H9 (cell line): ENCODE data around the gene MATK. TPM values are rescaled to one million over a fixed set of nuclear protein-coding genes. Genes with fewer than 3 reads are reported as not detected.
A peak's percentile ranks its signal among the peaks of the same experiment; 100 is the strongest.

Experiments
- DNase-seq: peaks from one replicate; pipeline ENCODE4 v3.0.0-alpha.2; 2017
- H2AFZ ChIP-seq: one replicate; pipeline ENCODE4 v1.6.1; 2013; ENCODE audit warnings: mild to moderate bottlenecking, low read length, control low read depth, moderate library complexity
- H2AK5ac ChIP-seq: 2 replicates; pipeline ENCODE4 v1.6.1; 2013; ENCODE audit warnings: low read length, control low read depth, mixed read lengths; ENCODE audit not compliant: insufficient read length
- H2BK120ac ChIP-seq: one replicate; pipeline ENCODE4 v1.6.1; 2013; ENCODE audit warnings: low read depth, mild to moderate bottlenecking, low read length, control low read depth, inconsistent platforms; ENCODE audit not compliant: poor library complexity, severe bottlenecking
- H2BK12ac ChIP-seq: 2 replicates; pipeline ENCODE4 v1.6.1; 2013; ENCODE audit warnings: low read length, control low read depth, mixed read lengths, low read depth; ENCODE audit not compliant: insufficient read length
- H2BK15ac ChIP-seq: 2 replicates; pipeline ENCODE4 v1.6.1; 2013; ENCODE audit warnings: low read depth, low read length, control low read depth
- H2BK20ac ChIP-seq: one replicate; pipeline ENCODE4 v1.6.1; 2013; ENCODE audit warnings: low read depth, mild to moderate bottlenecking, low read length, control low read depth, inconsistent platforms; ENCODE audit not compliant: poor library complexity, severe bottlenecking
- H2BK5ac ChIP-seq: 2 replicates; pipeline ENCODE4 v1.6.1; 2013; ENCODE audit warnings: low read length, control low read depth, mixed read lengths; ENCODE audit not compliant: insufficient read length
- H3K14ac ChIP-seq: 2 replicates; pipeline ENCODE4 v1.6.1; 2013; ENCODE audit warnings: low read length, control low read depth; ENCODE audit not compliant: insufficient read depth
- H3K18ac ChIP-seq: 2 replicates; pipeline ENCODE4 v1.6.1; 2013; ENCODE audit warnings: low read depth, mild to moderate bottlenecking, mixed read lengths, low read length, control low read depth; ENCODE audit not compliant: insufficient read length
- H3K23ac ChIP-seq: 2 replicates; pipeline ENCODE4 v1.6.1; 2013; ENCODE audit warnings: low read length, control low read depth, mixed read lengths, low read depth; ENCODE audit not compliant: insufficient read length
- H3K23me2 ChIP-seq: 2 replicates; pipeline ENCODE4 v1.6.1; 2013; ENCODE audit warnings: low read depth, mild to moderate bottlenecking, mixed read lengths, low read length, control low read depth; ENCODE audit not compliant: insufficient read length, poor library complexity, severe bottlenecking
- H3K27ac ChIP-seq: 2 replicates; pipeline ENCODE4 v1.5.1; 2013; ENCODE audit warnings: low read length, control low read depth, mixed read lengths, low read depth; ENCODE audit not compliant: insufficient read length
- H3K27me3 ChIP-seq: 2 replicates; pipeline ENCODE4 v1.6.1; 2013; ENCODE audit warnings: low read length, control low read depth, inconsistent platforms; ENCODE audit not compliant: insufficient read depth
- H3K4ac ChIP-seq: 2 replicates; pipeline ENCODE4 v1.6.1; 2013; ENCODE audit warnings: low read depth, mild to moderate bottlenecking, control low read depth, inconsistent platforms, low read length, moderate library complexity
- H3K4me1 ChIP-seq: 2 replicates; pipeline ENCODE4 v1.6.1; 2013; ENCODE audit warnings: low read length, control low read depth, inconsistent platforms; ENCODE audit not compliant: insufficient read depth
- H3K4me2 ChIP-seq: 2 replicates; pipeline ENCODE4 v1.6.1; 2013; ENCODE audit warnings: low read length, control low read depth, mixed read lengths; ENCODE audit not compliant: insufficient read length, insufficient read depth
- H3K56ac ChIP-seq: 2 replicates; pipeline ENCODE4 v1.6.1; 2013; ENCODE audit warnings: low read depth, mild to moderate bottlenecking, mixed read lengths, low read length, control low read depth; ENCODE audit not compliant: insufficient read length
- H3K79me1 ChIP-seq: 2 replicates; pipeline ENCODE4 v1.6.1; 2013; ENCODE audit warnings: low read depth, mild to moderate bottlenecking, moderate library complexity, low read length, control low read depth, inconsistent platforms; ENCODE audit not compliant: insufficient read depth, poor library complexity, severe bottlenecking
- H3K79me2 ChIP-seq: 2 replicates; pipeline ENCODE4 v1.6.1; 2013; ENCODE audit warnings: low read length, control low read depth, inconsistent platforms; ENCODE audit not compliant: insufficient read depth
- H3K9ac ChIP-seq: 2 replicates; pipeline ENCODE4 v1.6.1; 2013; ENCODE audit warnings: low read length, control low read depth, mixed read lengths; ENCODE audit not compliant: insufficient read length; ENCODE audit errors: extremely low read depth
- H3K9me3 ChIP-seq: one replicate; pipeline ENCODE4 v1.6.1; 2013; ENCODE audit warnings: low read depth, low read length, inconsistent platforms; ENCODE audit not compliant: control insufficient read depth
- H3T11ph ChIP-seq: one replicate; pipeline ENCODE4 v1.6.1; 2013; ENCODE audit warnings: mild to moderate bottlenecking, low read length, control low read depth, inconsistent platforms
- H4K20me1 ChIP-seq: one replicate; pipeline ENCODE4 v1.6.1; 2013; ENCODE audit not compliant: control insufficient read depth, insufficient read length, insufficient read depth
- H4K5ac ChIP-seq: 2 replicates; pipeline ENCODE4 v1.6.1; 2013; ENCODE audit warnings: low read depth, mild to moderate bottlenecking, mixed read lengths, low read length, control low read depth; ENCODE audit not compliant: insufficient read length
- H4K8ac ChIP-seq: replicated peaks from 2 replicates; pipeline ENCODE4 v1.6.1; 2013; ENCODE audit warnings: low read length, control low read depth, mixed read lengths, low read depth; ENCODE audit not compliant: insufficient read length
- H4K91ac ChIP-seq: 2 replicates; pipeline ENCODE4 v1.6.1; 2013; ENCODE audit warnings: low read depth, mild to moderate bottlenecking, moderate library complexity, mixed read lengths, low read length, control low read depth; ENCODE audit not compliant: insufficient read length
- H3K27ac Mint-ChIP-seq, 3 experiments: 2 replicates in 2 of 3; 3 replicates in 1 of 3; pipeline ENCODE4 v1.8.0; 2020 to 2021; ENCODE audit warnings: mixed read lengths in 3 of 3, mild to moderate bottlenecking in 1 of 3, moderate library complexity in 1 of 3
- H3K27me3 Mint-ChIP-seq: 2 replicates; pipeline ENCODE4 v1.8.0; 2021; ENCODE audit warnings: low read depth, mild to moderate bottlenecking, moderate library complexity, mixed read lengths
- H3K36me3 Mint-ChIP-seq, 3 experiments: 2 replicates in 2 of 3; 3 replicates in 1 of 3; pipeline ENCODE4 v1.8.0; 2020 to 2021; ENCODE audit warnings: low read depth in 3 of 3, mixed read lengths in 3 of 3; ENCODE audit not compliant: insufficient read depth in 1 of 3
- H3K4me1 Mint-ChIP-seq, 2 experiments: 2 replicates each; pipeline ENCODE4 v1.8.0; 2020; ENCODE audit warnings: mixed read lengths in 2 of 2
- H3K4me3 Mint-ChIP-seq, 2 experiments: 2 replicates in 1 of 2; 3 replicates in 1 of 2; pipeline ENCODE4 v1.8.0; 2020 to 2021; ENCODE audit warnings: mild to moderate bottlenecking in 2 of 2, mixed read lengths in 2 of 2, moderate library complexity in 1 of 2
- H3K9me3 Mint-ChIP-seq, 2 experiments: 2 replicates in 1 of 2; 3 replicates in 1 of 2; pipeline ENCODE4 v1.8.0; 2020; ENCODE audit warnings: mild to moderate bottlenecking in 2 of 2, mixed read lengths in 2 of 2, moderate library complexity in 1 of 2
- CTCF ChIP-seq: fragments of 200-600 bp; sonication (generic); conservative IDR thresholded peaks from 3 replicates; pipeline ENCODE4 v1.8.0; 2021; ENCODE audit warnings: antibody characterized with exemption, mild to moderate bottlenecking
- WGBS: extraction: QIAGEN DNeasy Blood & Tissue Kit; methylation state at CpG from one replicate; pipeline ENCODE4 v1.1.7; 2013; ENCODE audit warnings: missing lambda C conversion rate, low lambda C conversion rate, mixed read lengths; ENCODE audit not compliant: insufficient read length; ENCODE audit errors: extremely low coverage; 5-methylcytosine and 5-hydroxymethylcytosine counted together
- total RNA-seq: library from RNA; stranded (reverse); gene quantifications from 2 replicates; pipeline ENCODE4 v1.2.1, GENCODE V29; 2021

The MATK gene
- total RNA-seq, 1 experiment from 2014 or later, result 13.5 TPM

GRCh38 chr19:3770136-3770999, 15.8 kb downstream of the MATK start:
- Histone ChIP-seq H3K9me3 (no peaks in the 10 kb centered on the region), H4K20me1 (no peaks in the 10 kb centered on the region), H3K23me2 (no peaks in the 10 kb centered on the region), H4K5ac (no peak overlapping the region), H2AFZ (no peak overlapping the region), H4K91ac (no peak overlapping the region), H4K8ac (no peak overlapping the region), H3K56ac (no peak overlapping the region), H3K4ac (no peak overlapping the region), H3K9ac (no peak overlapping the region), H2BK15ac (no peak overlapping the region), H3K4me1 (no peaks in the 10 kb centered on the region), H3K23ac (no peak overlapping the region), H3K79me2 (no peaks in the 10 kb centered on the region), H3T11ph (no peak overlapping the region), H2AK5ac (no peak overlapping the region), H3K14ac (no peak overlapping the region), H3K18ac (no peak overlapping the region), H2BK120ac (no peak overlapping the region), H3K79me1 (no peaks in the 10 kb centered on the region), H3K27me3 (no peaks in the 10 kb centered on the region), H2BK5ac (no peak overlapping the region), H3K4me2 (no peak overlapping the region), H2BK12ac (no peak overlapping the region), H2BK20ac (no peak overlapping the region), H3K27ac (no peak overlapping the region)
- Mint-ChIP-seq H3K4me3 (no peak overlapping the region), H3K4me1 (peaks cover 7 to 18% of the 10 kb centered on the region in 2 experiments), H3K27ac (peak overlapping the region in 1 of 3 experiments; percentile 64; a peak in 1 of 7 replicates), H3K9me3 (no peaks in the 10 kb centered on the region), H3K36me3 (peaks cover 6 to 15% (median 12%) of the 10 kb centered on the region in 3 experiments; a peak in 6 of 7 replicates), H3K27me3 (no peaks in the 10 kb centered on the region)
- no CpG with 5 or more reads among the region's 53 CpGs for WGBS
- no peak for DNase-seq
- TF ChIP-seq CTCF, result no peak
